PC-9 (cell line): ENCODE data around the gene CDH19.

Experiments
- EZH2 ChIP-seq: fragments of 200-600 bp; sonication (generic); IDR thresholded peaks from 2 replicates; pipeline ENCODE4 v1.8.0; 2017; ENCODE audit warnings: antibody characterized with exemption, low read depth
- TF ChIP-seq, protein P1 (sequence below): fragments of 200-600 bp; sonication (generic); conservative IDR thresholded peaks from 2 replicates; pipeline ENCODE4 v1.6.1; 2017; ENCODE audit warnings: mixed run types, antibody characterized with exemption, mild to moderate bottlenecking, moderate library complexity

GRCh38 chr18:66562279-66562678, 41.6 kb downstream of the CDH19 start:
- TF ChIP-seq, protein P1, sequence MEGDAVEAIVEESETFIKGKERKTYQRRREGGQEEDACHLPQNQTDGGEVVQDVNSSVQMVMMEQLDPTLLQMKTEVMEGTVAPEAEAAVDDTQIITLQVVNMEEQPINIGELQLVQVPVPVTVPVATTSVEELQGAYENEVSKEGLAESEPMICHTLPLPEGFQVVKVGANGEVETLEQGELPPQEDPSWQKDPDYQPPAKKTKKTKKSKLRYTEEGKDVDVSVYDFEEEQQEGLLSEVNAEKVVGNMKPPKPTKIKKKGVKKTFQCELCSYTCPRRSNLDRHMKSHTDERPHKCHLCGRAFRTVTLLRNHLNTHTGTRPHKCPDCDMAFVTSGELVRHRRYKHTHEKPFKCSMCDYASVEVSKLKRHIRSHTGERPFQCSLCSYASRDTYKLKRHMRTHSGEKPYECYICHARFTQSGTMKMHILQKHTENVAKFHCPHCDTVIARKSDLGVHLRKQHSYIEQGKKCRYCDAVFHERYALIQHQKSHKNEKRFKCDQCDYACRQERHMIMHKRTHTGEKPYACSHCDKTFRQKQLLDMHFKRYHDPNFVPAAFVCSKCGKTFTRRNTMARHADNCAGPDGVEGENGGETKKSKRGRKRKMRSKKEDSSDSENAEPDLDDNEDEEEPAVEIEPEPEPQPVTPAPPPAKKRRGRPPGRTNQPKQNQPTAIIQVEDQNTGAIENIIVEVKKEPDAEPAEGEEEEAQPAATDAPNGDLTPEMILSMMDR: no peak
- TF ChIP-seq EZH2: no peak
